NCI-H2081 (cell line): ENCODE results near the gene CADM3.

Experiments used
- DNase-seq, 2 experiments: peaks; one replicate each; lab custom pipeline; 2025; lab: John Stamatoyannopoulos, UW

Gene CADM3

GRCh38 chr1:159171254-159171687 lies at the start of gene CADM3:
Gene CADM3 (plus strand): TSS chr1:159171615. CDS start chr1:159171766, 151 bp downstream.
- no peak for DNase-seq

- no peak for DNase-seq
These were observed 49.3 kb upstream of the CADM3 start for GRCh38 chr1:159122005-159122621.

GRCh38 chr1:159123587-159123986 lies 47.8 kb upstream of the CADM3 start:
- no peak for DNase-seq

GRCh38 chr1:159132271-159132881 lies 39.0 kb upstream of the CADM3 start:
- DNase-seq: peak; percentile 49 to 61

- no peak for DNase-seq
These were observed 30.9 kb upstream of the CADM3 start for GRCh38 chr1:159140474-159140873.

- no peak for DNase-seq
These were observed 29.6 kb upstream of the CADM3 start for GRCh38 chr1:159141584-159142390.

GRCh38 chr1:159142391-159142663 lies 29.1 kb upstream of the CADM3 start:
- no peak for DNase-seq

- DNase-seq: no peak
These were observed 28.5 kb upstream of the CADM3 start for GRCh38 chr1:159142726-159143510.

GRCh38 chr1:159144571-159144970 lies 26.8 kb upstream of the CADM3 start:
- no peak for DNase-seq

GRCh38 chr1:159146980-159147379 lies 24.4 kb upstream of the CADM3 start:
- no peak for DNase-seq

- DNase-seq: no peak
These were observed 19.4 kb upstream of the CADM3 start for GRCh38 chr1:159152031-159152430.

- DNase-seq: peak; percentile 63 to 66
These were observed 10.3 kb upstream of the CADM3 start for GRCh38 chr1:159161001-159161718.

- DNase-seq: no peak
These were observed 9.7 kb upstream of the CADM3 start for GRCh38 chr1:159161719-159162026.

- DNase-seq: no peak
These were observed 8.7 kb upstream of the CADM3 start for GRCh38 chr1:159162516-159163265.

GRCh38 chr1:159163614-159164228 lies 7.7 kb upstream of the CADM3 start:
- no peak for DNase-seq

GRCh38 chr1:159168043-159168442 lies 3.4 kb upstream of the CADM3 start:
- no peak for DNase-seq

- DNase-seq: no peak
These were observed 776 bp upstream of the CADM3 start for GRCh38 chr1:159170639-159171038.

GRCh38 chr1:159171688-159172501 lies 480 bp downstream of the CADM3 start:
- DNase-seq: no peak

GRCh38 chr1:159172614-159173291 lies 1.3 kb downstream of the CADM3 start:
- no peak for DNase-seq
